PC-9 (cell line): ENCODE measurements around the gene IQCH.

Source experiments
- EZH2 ChIP-seq: fragments of 200-600 bp; sonication (generic); IDR thresholded peaks from 2 replicates; pipeline ENCODE4 v1.8.0; 2017; ENCODE audit warnings: antibody characterized with exemption, low read depth
- TF ChIP-seq, protein P1 (sequence below): fragments of 200-600 bp; sonication (generic); conservative IDR thresholded peaks from 2 replicates; pipeline ENCODE4 v1.6.1; 2017; ENCODE audit warnings: mixed run types, antibody characterized with exemption, mild to moderate bottlenecking, moderate library complexity

DNA sequence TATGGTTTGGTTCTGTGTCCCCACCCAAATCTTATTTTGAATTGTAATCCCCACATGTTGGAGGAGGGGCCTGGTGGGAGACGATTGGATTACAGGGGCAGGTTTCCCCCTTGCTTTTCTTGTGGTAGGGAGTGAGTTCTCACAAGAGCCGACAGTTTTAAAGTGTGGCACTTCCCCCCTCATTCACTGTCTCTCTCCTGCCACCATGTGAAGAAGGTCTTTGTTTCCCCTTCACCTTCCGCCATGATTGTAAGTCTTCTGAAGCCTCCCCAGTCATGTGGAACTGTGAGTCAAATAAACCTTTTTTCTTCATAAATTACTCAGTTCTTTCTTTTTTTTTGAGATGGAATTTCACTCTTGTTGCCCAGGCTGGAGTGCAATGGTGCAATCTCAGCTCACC lies 124.9 kb downstream of the IQCH start:
- TF ChIP-seq, protein P1, sequence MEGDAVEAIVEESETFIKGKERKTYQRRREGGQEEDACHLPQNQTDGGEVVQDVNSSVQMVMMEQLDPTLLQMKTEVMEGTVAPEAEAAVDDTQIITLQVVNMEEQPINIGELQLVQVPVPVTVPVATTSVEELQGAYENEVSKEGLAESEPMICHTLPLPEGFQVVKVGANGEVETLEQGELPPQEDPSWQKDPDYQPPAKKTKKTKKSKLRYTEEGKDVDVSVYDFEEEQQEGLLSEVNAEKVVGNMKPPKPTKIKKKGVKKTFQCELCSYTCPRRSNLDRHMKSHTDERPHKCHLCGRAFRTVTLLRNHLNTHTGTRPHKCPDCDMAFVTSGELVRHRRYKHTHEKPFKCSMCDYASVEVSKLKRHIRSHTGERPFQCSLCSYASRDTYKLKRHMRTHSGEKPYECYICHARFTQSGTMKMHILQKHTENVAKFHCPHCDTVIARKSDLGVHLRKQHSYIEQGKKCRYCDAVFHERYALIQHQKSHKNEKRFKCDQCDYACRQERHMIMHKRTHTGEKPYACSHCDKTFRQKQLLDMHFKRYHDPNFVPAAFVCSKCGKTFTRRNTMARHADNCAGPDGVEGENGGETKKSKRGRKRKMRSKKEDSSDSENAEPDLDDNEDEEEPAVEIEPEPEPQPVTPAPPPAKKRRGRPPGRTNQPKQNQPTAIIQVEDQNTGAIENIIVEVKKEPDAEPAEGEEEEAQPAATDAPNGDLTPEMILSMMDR = no peak
- TF ChIP-seq EZH2 = no peak
